GM19467 (cell line): ENCODE measurements around the gene DDX39A.
"Not testable (repeated sequence)": the region's sequence is repeated elsewhere in the genome, so short reads cannot be mapped to it uniquely, and the experiment has no call there.

ENCODE experiments used
- ATAC-seq: cut with Tn5 transposase; IDR thresholded peaks from one replicate; pipeline ENCODE4 v1.9.1; 2021; ENCODE audit warnings: mild to moderate bottlenecking, moderate library complexity; ENCODE audit not compliant: unreplicated experiment

DDX39A gene

GRCh38 chr19:14409146-14410023 is 9.8 kb downstream of the DDX39A start:
- no peak for ATAC-seq

GRCh38 chr19:14408491-14409145 is 10.5 kb downstream of the DDX39A start:
- ATAC-seq, result no peak

GRCh38 chr19:14407605-14408484 is 11.3 kb downstream of the DDX39A start:
- ATAC-seq, result no peak

GRCh38 chr19:14406645-14407401 is 12.3 kb downstream of the DDX39A start:
- ATAC-seq, result no peak

GRCh38 chr19:14405758-14406644 is 13.1 kb downstream of the DDX39A start:
- ATAC-seq, result peak; percentile 53

GRCh38 chr19:14405380-14405757 is 13.8 kb downstream of the DDX39A start:
- ATAC-seq, result no peak

GRCh38 chr19:14404312-14404711 is 14.8 kb downstream of the DDX39A start:
- no peak for ATAC-seq

GRCh38 chr19:14403145-14403930 is 15.8 kb downstream of the DDX39A start:
- not testable (repeated sequence) for ATAC-seq

- no peak for ATAC-seq
These were observed 16.6 kb downstream of the DDX39A start for GRCh38 chr19:14402332-14403144.

GRCh38 chr19:14401468-14402195 is 17.5 kb downstream of the DDX39A start:
- ATAC-seq, result no peak

GRCh38 chr19:14400951-14401431 is 18.1 kb downstream of the DDX39A start:
- ATAC-seq, result no peak

- not testable (repeated sequence) for ATAC-seq
These were observed 22.0 kb downstream of the DDX39A start for GRCh38 chr19:14397168-14397567.

- not testable (repeated sequence) for ATAC-seq
These were observed 22.4 kb downstream of the DDX39A start for GRCh38 chr19:14396730-14397129.

- ATAC-seq, result no peak
These were observed 23.3 kb downstream of the DDX39A start for GRCh38 chr19:14395710-14396336.

GRCh38 chr19:14395262-14395661 is 23.9 kb downstream of the DDX39A start:
- ATAC-seq, result no peak

- no peak for ATAC-seq
These were observed 25.0 kb downstream of the DDX39A start for GRCh38 chr19:14394167-14394566.

- ATAC-seq, result no peak
These were observed 25.8 kb downstream of the DDX39A start for GRCh38 chr19:14393329-14393728.
